Endothelial cell of umbilical vein (primary cell): ENCODE data around the gene TMC3. TPM values are rescaled to one million over a fixed set of nuclear protein-coding genes. Genes with fewer than 3 reads are reported as not detected.

Experiments
- BruUV-seq: library from RNA; stranded (reverse); fragments of 400-500 nt; replicated peaks from 2 replicates; lab custom pipeline; 2021; lab: Mats Ljungman, UMichigan
- CTCF ChIA-PET: fragments of 300-600, 350-600 bp; sonication (Branson Sonifier 250); formaldehyde crosslinking; loops from one replicate; lab custom pipeline; 2021; ENCODE audit warnings: antibody characterized with exemption, inconsistent platforms; lab: Charles Lee
- POLR2A ChIA-PET: fragments of 300-600, 350-600 bp; sonication (Branson Sonifier 250); formaldehyde crosslinking; loops from one replicate; lab custom pipeline; 2021; ENCODE audit warnings: antibody characterized with exemption, inconsistent platforms; lab: Charles Lee
- DNase-seq: peaks from one replicate; pipeline ENCODE4 v3.0.0-alpha.2; 2011; ENCODE audit warnings: low read depth, low spot score
- FAIRE-seq: peaks from 2 replicates; lab custom pipeline; 2011; peaks lifted over from hg19 to GRCh38; lab: Jason Lieb, UNC
- H2AFZ ChIP-seq: 2 replicates; pipeline ENCODE4 v1.6.0; 2012; ENCODE audit warnings: low read depth, low read length, control low read depth, inconsistent platforms
- H3K27ac ChIP-seq: 2 replicates; pipeline ENCODE4 v1.5.1; 2011; ENCODE audit warnings: low read depth, mild to moderate bottlenecking, control low read depth, low read length, moderate library complexity; ENCODE audit not compliant: insufficient read depth
- H3K27me3 ChIP-seq, 2 experiments: 2 replicates each; pipeline versions ENCODE4 v1.6.0 to v1.6.1; 2011; ENCODE audit warnings: low read length in 2 of 2, mixed read lengths in 1 of 2; ENCODE audit not compliant: control insufficient read depth in 2 of 2, insufficient read depth in 2 of 2
- H3K36me3 ChIP-seq, 2 experiments: 2 replicates in 1 of 2; 3 replicates in 1 of 2; pipeline ENCODE4 v1.5.1; 2011; ENCODE audit warnings: low read length in 2 of 2, mild to moderate bottlenecking in 1 of 2, moderate library complexity in 1 of 2; ENCODE audit not compliant: control insufficient read depth in 2 of 2, insufficient read depth in 2 of 2; ENCODE audit errors: extremely low read depth in 1 of 2
- H3K4me1 ChIP-seq: 3 replicates; pipeline ENCODE4 v1.5.1; 2011; ENCODE audit warnings: mild to moderate bottlenecking, low read length; ENCODE audit not compliant: control insufficient read depth, insufficient read depth; ENCODE audit errors: extremely low read depth
- H3K4me2 ChIP-seq: 2 replicates; pipeline ENCODE4 v1.6.1; 2011; ENCODE audit warnings: low read length, control low read depth, mixed read lengths; ENCODE audit not compliant: insufficient read depth
- H3K4me3 ChIP-seq, 3 experiments: fragments of 200-600 bp in 1 of 3; sonication (generic), shearing (Covaris generic) in 1 of 3; replicated peaks in 1 of 3; 2 replicates each; pipeline ENCODE4 v1.5.1; 2011 to 2016; ENCODE audit warnings: control low read depth in 3 of 3, low read length in 3 of 3, mild to moderate bottlenecking in 2 of 3, inconsistent platforms in 1 of 3, low read depth in 1 of 3, moderate library complexity in 1 of 3; ENCODE audit not compliant: insufficient read depth in 1 of 3
- H3K79me2 ChIP-seq: 2 replicates; pipeline ENCODE4 v1.6.0; 2012; ENCODE audit warnings: low read length, inconsistent platforms; ENCODE audit not compliant: control insufficient read depth, insufficient read depth
- H3K9ac ChIP-seq: replicated peaks from 2 replicates; pipeline ENCODE3; 2011; ENCODE audit warnings: low read length, control low read depth; ENCODE audit not compliant: insufficient read depth; ENCODE audit errors: extremely low read depth
- H3K9me1 ChIP-seq: replicated peaks from 3 replicates; pipeline ENCODE4 v1.6.0; 2011; ENCODE audit warnings: mild to moderate bottlenecking, low read length; ENCODE audit not compliant: control insufficient read depth, insufficient read depth; ENCODE audit errors: extremely low read depth
- H3K9me3 ChIP-seq: replicated peaks from 2 replicates; pipeline ENCODE4 v1.5.1; 2012; ENCODE audit warnings: low read length, inconsistent platforms; ENCODE audit not compliant: control insufficient read depth, insufficient read depth
- H4K20me1 ChIP-seq: replicated peaks from 2 replicates; pipeline ENCODE3; 2011; ENCODE audit warnings: mild to moderate bottlenecking, low read length; ENCODE audit not compliant: control insufficient read depth, insufficient read depth; ENCODE audit errors: extremely low read depth
- EZH2 ChIP-seq: IDR thresholded peaks from 2 replicates; pipeline ENCODE4 v1.6.1; 2012; ENCODE audit warnings: borderline replicate concordance, low read depth, mild to moderate bottlenecking, moderate library complexity, low read length, inconsistent platforms; ENCODE audit not compliant: severe bottlenecking
- FOS ChIP-seq: IDR thresholded peaks from 2 replicates; pipeline ENCODE4 v1.6.1; 2011; ENCODE audit warnings: mild to moderate bottlenecking, low read length, moderate library complexity, borderline replicate concordance; ENCODE audit not compliant: insufficient read depth
- GATA2 ChIP-seq: IDR thresholded peaks from 2 replicates; pipeline ENCODE4 v1.7.0; 2011; ENCODE audit warnings: low read depth, mild to moderate bottlenecking, moderate library complexity, mixed read lengths, low read length; ENCODE audit not compliant: insufficient read length, insufficient read depth
- JUN ChIP-seq: IDR thresholded peaks from 2 replicates; pipeline ENCODE4 v1.6.1; 2011; ENCODE audit warnings: borderline replicate concordance, low read depth; ENCODE audit not compliant: insufficient read length, insufficient read depth
- MYC ChIP-seq: IDR thresholded peaks from one replicate; pipeline ENCODE4 v1.6.1; 2011; ENCODE audit warnings: mild to moderate bottlenecking, low read depth, low read length
- POLR2A ChIP-seq: IDR thresholded peaks from 2 replicates; pipeline ENCODE4 v1.6.1; 2012; ENCODE audit warnings: low read depth, mild to moderate bottlenecking, control low read depth, low read length
- POLR2AphosphoS5 ChIP-seq: IDR thresholded peaks from 2 replicates; pipeline ENCODE4 v1.6.1; 2012; ENCODE audit warnings: low read depth, mild to moderate bottlenecking, control low read depth, low read length, moderate library complexity; ENCODE audit not compliant: insufficient read depth
- dilution Hi-C: fragments of 300-500 bp; cut with MboI; formaldehyde crosslinking; loops from one replicate; pipeline ENCODE4 v1.15.0; 2019; ENCODE audit warnings: low sequenced_read_pairs; ENCODE audit not compliant: extremely low pct_ligation_motif_present
- intact Hi-C: fragments of 100-400 bp; cut with micrococcal nuclease; formaldehyde crosslinking; loops from one replicate; pipeline ENCODE4 v1.10.0; 2022
- polyA plus RNA-seq, 4 experiments: library from polyadenylated mRNA; depleted of rRNA in 3 of 4; stranded (reverse) in 3 of 4; unstranded in 1 of 4; fragments of >200 nt; gene quantifications; 2 replicates each; pipeline versions ENCODE4 v1.2.1 to v1.2.3, GENCODE V29; 2011 to 2012; ENCODE audit warnings: missing spikeins in 1 of 4
- total RNA-seq: library from RNA; stranded (reverse); gene quantifications from 2 replicates; pipeline ENCODE4 v1.2.3, GENCODE V29; 2021
- TF ChIP-seq, protein P1 (sequence below): IDR thresholded peaks from 2 replicates; pipeline ENCODE4 v1.6.1; 2011; ENCODE audit not compliant: insufficient read depth, insufficient read length
- TF ChIP-seq, protein P2 (sequence below), 2 donors: IDR thresholded peaks; 1 replicate in 1 of 2; 2 replicates in 1 of 2; pipeline ENCODE4 v1.5.1; 2011; ENCODE audit warnings: low read length in 2 of 2, mild to moderate bottlenecking in 2 of 2, moderate library complexity in 2 of 2, control low read depth in 1 of 2, inconsistent platforms in 1 of 2, low read depth in 1 of 2; ENCODE audit not compliant: insufficient read depth in 1 of 2; ENCODE audit errors: extremely low read depth in 1 of 2

Gene TMC3
- total and polyA plus RNA-seq, 2 donors (not counting 3 experiments of a cell fraction or from before 2014, with no cell fraction given) = not detected

DNA sequence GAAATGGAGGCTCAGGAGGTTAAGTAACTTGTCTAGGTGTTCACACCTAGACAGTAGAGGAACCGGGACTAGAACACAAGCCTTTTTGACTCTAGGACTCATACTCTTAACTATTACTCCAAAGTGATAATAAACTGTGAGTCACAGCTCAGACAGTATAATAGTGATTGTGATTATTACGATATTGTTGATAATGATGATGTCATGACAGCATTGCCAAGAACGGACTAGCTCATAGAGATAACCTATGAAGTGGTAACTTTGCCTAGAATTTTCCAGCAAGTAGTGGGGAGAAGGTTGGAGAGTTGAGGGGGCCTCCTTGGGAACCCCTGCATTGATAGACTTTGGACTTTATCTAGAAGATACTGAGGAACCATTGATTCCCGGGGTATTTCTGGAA, 84.1 kb downstream of the TMC3 start:
- no peak overlapping the region for H3K4me2 ChIP-seq
- no peak overlapping the region for H3K9ac ChIP-seq
- H3K27ac ChIP-seq = no peak overlapping the region
- H3K27me3 ChIP-seq = peaks cover 0 to 5% of the 10 kb centered on the region in 2 experiments
- no TSS peak for BruUV-seq
- H3K79me2 ChIP-seq = no peaks in the 10 kb centered on the region
- no peaks in the 10 kb centered on the region for H3K36me3 ChIP-seq
- FAIRE-seq (no peak), DNase-seq (no peak)
- H4K20me1 ChIP-seq = no peaks in the 10 kb centered on the region
- H3K9me3 ChIP-seq = no peaks in the 10 kb centered on the region
- no peaks in the 10 kb centered on the region for H3K4me1 ChIP-seq
- H2AFZ ChIP-seq = no peak overlapping the region
- dilution Hi-C loops = no loop called here
- intact Hi-C loops = no loop called here
- H3K9me1 ChIP-seq = no peaks in the 10 kb centered on the region
- POLR2A ChIA-PET = no interaction called here
- H3K4me3 ChIP-seq = no peak overlapping the region
- CTCF ChIA-PET = interaction anchor here (1.1 to 3.2 kb wide), 3 partner anchors 15 to 31 kb away, joined by 3 to 28 read pairs (median 14); no protein-coding TSS in a partner anchor
- TF ChIP-seq, protein P1, sequence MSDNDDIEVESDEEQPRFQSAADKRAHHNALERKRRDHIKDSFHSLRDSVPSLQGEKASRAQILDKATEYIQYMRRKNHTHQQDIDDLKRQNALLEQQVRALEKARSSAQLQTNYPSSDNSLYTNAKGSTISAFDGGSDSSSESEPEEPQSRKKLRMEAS = no peak
- TF ChIP-seq POLR2AphosphoS5 (no peak), POLR2A (no peak), MYC (no peak), FOS (no peak), EZH2 (no peak), JUN (no peak), GATA2 (no peak)
- TF ChIP-seq, protein P2, sequence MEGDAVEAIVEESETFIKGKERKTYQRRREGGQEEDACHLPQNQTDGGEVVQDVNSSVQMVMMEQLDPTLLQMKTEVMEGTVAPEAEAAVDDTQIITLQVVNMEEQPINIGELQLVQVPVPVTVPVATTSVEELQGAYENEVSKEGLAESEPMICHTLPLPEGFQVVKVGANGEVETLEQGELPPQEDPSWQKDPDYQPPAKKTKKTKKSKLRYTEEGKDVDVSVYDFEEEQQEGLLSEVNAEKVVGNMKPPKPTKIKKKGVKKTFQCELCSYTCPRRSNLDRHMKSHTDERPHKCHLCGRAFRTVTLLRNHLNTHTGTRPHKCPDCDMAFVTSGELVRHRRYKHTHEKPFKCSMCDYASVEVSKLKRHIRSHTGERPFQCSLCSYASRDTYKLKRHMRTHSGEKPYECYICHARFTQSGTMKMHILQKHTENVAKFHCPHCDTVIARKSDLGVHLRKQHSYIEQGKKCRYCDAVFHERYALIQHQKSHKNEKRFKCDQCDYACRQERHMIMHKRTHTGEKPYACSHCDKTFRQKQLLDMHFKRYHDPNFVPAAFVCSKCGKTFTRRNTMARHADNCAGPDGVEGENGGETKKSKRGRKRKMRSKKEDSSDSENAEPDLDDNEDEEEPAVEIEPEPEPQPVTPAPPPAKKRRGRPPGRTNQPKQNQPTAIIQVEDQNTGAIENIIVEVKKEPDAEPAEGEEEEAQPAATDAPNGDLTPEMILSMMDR (IDR thresholded peaks at IDR 0.05; ENCODE audit: extremely low read depth in 1 of 2, insufficient read depth in 1 of 2, low read depth in 1 of 2, low read length in 2 of 2) = no peak
